Renal pelvis (tissue), 4 donors: ENCODE measurements around the gene PCDH19. TPM values are rescaled to one million over a fixed set of nuclear protein-coding genes. Genes with fewer than 3 reads are reported as not detected.
A peak's percentile ranks its signal among the peaks of the same experiment; 100 is the strongest.

Experiments
- DNase-seq: peaks from one replicate; pipeline ENCODE4 v3.0.0-alpha.2; 2013
- polyA plus RNA-seq, 3 donors: library from polyadenylated mRNA; unstranded; fragments of 120-200 nt; gene quantifications; one replicate each; pipeline ENCODE4 v1.2.1, GENCODE V29; 2013; ENCODE audit not compliant: insufficient read length in 3 of 3

The PCDH19 gene
- polyA plus RNA-seq, 3 donors: 1.6 to 2.8 (median 2.3) TPM

GRCh38 chrX:100407784-100408712, 2.0 kb downstream of the PCDH19 start:
- DNase-seq: no peak

- DNase-seq: no peak
These were observed 2.8 kb downstream of the PCDH19 start for GRCh38 chrX:100407147-100407783.

- DNase-seq: no peak
These were observed 4.6 kb downstream of the PCDH19 start for GRCh38 chrX:100405424-100405823.

DNA sequence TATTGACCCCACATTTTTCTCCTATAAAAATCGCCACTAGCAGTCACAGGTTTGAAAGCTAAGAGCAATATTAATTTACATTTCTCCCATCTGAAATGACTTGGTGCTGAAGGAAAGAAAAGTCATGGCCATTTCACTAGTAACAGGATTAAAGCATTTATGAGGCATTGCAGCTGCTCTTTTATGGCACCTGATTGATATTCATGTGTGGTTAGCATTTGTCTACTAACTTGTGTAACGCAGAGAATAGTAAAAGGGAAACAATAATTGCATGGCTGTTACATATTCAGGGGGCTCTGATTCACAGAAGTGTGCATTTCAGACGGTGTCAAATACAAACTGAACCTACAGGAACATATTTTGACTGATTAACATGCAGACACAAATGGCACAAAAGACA, 5.2 kb downstream of the PCDH19 start:
- DNase-seq: no peak

DNA sequence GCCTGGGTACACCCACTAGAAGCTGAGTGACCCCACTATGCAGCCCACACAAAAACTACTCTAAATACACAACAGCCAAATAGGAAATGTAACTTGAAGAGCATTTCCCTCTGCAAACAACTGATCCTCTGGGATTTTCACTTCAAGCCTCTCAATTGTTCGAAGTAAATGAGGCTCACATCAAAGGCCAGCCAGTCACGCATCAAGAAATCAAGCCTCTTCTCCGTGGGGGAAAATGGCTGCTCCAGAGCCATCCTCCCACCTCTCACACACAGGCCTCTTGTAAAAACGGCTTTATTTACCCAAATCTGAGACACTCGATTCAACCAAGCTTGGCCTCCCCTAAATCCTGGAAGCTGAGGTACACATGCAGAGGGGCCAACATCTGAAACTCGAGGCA, 14.3 kb downstream of the PCDH19 start:
- DNase-seq: no peak

GRCh38 chrX:100381619-100382018, 28.5 kb downstream of the PCDH19 start:
- DNase-seq: no peak

DNA sequence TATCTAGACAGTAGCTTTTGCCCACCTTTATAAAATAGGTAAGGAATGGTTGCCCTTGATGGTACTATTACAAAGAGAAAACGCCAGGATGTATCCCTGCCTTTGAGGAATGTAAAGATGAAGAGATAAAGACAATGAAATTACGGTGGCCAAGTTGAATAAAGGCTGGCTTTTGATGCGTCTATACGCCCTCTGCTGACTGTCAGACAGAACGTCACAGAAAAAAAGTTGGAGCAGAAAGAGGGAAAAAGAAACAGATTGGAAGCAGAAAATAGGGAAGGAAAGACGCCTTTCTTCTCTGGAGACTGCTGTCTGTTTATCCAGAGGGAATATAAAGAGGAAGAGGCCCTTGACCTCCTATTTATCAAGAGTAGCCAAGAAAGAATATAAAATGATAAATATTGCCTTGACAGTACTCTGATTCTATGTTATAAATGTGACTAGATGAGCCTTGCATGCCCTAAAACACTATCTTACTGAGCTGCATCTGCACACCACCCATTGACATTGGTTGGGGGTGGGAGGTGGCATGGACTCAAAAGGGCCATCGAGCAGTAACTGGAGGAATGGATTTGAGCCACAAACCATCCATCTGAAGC, 30.6 kb downstream of the PCDH19 start:
- DNase-seq: peak; percentile 29

GRCh38 chrX:100377826-100378225, 32.2 kb downstream of the PCDH19 start:
- no peak for DNase-seq

DNA sequence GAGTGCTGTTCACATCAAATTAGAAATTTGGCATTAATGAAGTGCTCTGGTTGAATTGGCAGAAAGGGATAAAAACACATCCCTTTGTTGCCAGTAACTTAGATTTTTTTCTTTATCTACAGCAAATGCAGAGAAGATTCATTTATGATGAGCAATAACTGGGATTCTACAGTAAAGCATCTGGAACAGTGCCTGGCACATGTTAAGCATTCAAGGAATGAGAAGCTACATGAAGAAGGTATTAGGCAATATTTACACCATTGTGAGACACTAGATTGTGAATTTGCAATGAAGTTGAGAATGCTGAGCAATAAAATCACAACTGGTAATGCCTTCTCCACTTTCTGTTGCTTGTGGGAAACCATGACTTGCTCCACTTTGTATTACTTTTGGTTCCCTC, 33.5 kb downstream of the PCDH19 start:
- DNase-seq: no peak

- DNase-seq: no peak
These were observed 36.4 kb downstream of the PCDH19 start for GRCh38 chrX:100373673-100374072.

GRCh38 chrX:100368167-100368566, 41.9 kb downstream of the PCDH19 start:
- DNase-seq: no peak

DNA sequence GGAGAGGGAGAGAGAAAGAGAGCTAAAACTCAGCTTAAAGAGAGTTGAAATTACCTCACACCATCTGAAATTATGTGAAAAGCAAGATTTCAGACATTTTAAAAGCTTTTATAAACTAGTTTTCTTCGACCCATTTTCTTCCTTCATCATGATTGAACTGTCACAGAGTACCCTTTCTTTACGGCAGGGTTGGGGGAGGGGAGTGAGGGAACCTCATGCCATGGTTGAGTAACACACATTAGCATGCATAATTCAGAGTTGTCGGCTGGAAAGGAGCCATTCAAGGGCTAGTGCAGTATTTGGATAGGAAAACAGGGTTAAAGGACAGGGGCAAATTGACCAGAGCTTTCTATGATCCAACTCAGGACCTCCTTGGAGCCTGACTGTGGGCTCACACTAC, 46.2 kb downstream of the PCDH19 start:
- DNase-seq: no peak

- DNase-seq: no peak
These were observed 51.3 kb downstream of the PCDH19 start for GRCh38 chrX:100358766-100359165.

DNA sequence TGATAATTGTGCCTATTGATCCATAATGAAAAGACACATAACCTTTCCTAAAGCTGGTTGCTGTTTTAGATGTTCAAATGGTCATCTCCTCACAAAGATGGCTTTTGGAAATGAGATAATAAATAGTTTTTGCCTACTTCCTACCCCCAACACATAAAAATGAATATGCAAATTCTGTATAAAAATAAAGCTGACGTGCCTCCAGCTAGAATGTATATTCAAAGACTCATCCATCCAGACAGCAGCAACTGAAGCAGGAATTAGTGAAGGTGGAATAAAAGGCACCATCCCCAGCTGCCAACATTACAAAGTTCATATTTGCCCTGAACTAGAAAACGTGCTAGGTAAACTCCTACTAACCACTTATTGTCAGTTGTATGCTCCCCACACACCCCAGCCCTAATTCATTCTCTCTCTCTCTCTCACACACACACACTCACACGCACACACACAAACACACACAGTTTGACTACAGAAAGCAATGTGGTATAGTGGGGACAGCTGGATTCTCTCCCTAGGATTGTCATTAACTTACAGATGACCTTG, 53.6 kb downstream of the PCDH19 start:
- DNase-seq: no peak

- DNase-seq: no peak
These were observed 54.4 kb downstream of the PCDH19 start for GRCh38 chrX:100355680-100356079.

GRCh38 chrX:100353326-100353725, 56.7 kb downstream of the PCDH19 start:
- DNase-seq: no peak

- no peak for DNase-seq
These were observed 59.2 kb downstream of the PCDH19 start for GRCh38 chrX:100350704-100351489.

DNA sequence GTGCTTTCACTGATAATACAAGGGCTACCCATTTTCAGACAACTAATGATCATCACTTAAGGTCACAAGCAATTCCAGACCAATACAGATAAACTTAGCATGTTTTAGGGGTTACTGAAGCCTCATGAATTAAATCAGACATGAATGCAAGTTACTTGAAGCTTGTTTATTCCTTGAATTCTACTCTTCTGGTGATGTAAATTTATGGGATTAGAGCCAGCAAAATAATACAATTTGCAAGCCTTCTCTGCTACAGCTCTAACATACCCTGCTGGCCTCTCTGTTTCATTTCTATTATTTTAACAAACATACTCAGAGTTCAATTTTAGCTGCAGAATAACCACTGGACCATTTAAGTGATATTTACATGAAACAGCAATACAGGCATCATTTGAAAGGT, 60.7 kb downstream of the PCDH19 start:
- no peak for DNase-seq

DNA sequence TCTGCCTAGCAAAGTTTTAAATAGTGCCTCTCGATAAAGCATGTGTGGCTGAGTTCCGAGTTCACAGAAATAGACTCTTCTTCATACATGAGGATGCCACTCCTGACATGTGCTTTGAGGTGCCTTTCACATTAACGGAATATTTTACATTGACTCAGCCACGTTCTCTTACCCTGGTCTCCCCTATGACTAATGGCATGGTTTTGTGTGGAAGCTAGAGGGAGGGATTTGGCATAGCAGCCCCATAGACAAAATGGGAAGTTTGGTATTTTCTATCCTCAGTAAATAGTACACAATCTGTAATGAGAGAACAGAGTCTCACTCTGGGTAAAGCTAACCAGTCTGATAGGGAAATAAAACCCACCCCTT, 68.9 kb downstream of the PCDH19 start:
- no peak for DNase-seq

DNA sequence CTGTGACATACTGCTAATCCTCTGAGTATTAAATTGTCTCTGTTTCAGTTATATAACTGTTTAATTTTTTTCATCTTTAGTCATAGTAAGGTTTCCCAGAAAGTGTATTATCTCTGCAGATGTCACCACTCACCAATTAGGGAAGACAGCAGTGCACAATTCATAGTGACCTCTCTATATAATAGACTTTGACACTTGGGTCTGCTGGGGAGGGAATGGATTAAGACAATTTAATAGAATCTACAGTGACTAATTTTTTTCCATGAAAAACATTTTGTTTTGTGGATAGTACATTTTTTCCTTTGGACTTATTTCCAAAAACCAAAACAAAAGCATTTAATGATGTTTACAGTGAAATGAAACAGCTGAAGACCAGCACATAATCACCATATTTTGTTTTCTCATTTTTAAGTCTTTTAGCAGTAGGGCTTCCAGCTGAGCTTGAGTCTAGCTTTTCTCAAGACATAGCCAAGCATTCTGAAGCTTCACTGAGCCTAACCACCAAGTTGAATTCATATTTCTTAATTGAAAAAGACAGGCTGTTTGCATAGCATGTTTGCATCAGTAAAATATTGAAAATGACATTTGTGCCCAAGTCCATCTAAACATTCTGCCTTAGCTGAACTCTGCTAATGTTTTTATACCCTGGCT, 69.5 kb downstream of the PCDH19 start:
- peak; percentile 24 for DNase-seq

DNA sequence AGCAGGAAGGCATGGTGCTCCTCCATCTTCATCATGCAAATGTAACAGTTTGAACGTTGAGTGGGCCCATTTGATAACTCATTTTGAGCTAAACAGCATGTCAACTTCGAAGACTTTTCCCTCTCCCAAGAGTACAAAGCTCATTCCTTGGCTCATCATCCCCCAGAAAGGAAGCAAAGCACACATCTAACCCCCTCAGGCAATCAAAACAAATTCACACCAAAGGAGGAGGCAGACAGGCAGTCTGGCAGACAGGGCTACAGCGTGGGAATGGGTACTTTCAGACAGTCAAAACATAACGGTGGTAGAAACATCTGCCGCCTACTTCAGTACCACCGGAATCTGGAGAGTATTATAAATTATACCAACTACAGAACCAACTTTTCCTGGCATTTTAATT, 81.7 kb downstream of the PCDH19 start:
- DNase-seq: no peak
